DND-41 (cell line): Measurements from ENCODE around the gene SKIC8.

Source experiments
- EZH2 ChIP-seq: IDR thresholded peaks from 3 replicates; pipeline ENCODE4 v1.6.1; 2012; ENCODE audit warnings: borderline replicate concordance, low read depth, mild to moderate bottlenecking, moderate library complexity, low read length, inconsistent platforms; ENCODE audit not compliant: severe bottlenecking
- TF ChIP-seq, protein P1 (sequence below): IDR thresholded peaks from 2 replicates; pipeline ENCODE4 v1.5.1; 2012; ENCODE audit warnings: borderline replicate concordance, low read length, moderate library complexity, mild to moderate bottlenecking; ENCODE audit not compliant: poor library complexity, severe bottlenecking; ENCODE audit errors: extremely low read depth

DNA sequence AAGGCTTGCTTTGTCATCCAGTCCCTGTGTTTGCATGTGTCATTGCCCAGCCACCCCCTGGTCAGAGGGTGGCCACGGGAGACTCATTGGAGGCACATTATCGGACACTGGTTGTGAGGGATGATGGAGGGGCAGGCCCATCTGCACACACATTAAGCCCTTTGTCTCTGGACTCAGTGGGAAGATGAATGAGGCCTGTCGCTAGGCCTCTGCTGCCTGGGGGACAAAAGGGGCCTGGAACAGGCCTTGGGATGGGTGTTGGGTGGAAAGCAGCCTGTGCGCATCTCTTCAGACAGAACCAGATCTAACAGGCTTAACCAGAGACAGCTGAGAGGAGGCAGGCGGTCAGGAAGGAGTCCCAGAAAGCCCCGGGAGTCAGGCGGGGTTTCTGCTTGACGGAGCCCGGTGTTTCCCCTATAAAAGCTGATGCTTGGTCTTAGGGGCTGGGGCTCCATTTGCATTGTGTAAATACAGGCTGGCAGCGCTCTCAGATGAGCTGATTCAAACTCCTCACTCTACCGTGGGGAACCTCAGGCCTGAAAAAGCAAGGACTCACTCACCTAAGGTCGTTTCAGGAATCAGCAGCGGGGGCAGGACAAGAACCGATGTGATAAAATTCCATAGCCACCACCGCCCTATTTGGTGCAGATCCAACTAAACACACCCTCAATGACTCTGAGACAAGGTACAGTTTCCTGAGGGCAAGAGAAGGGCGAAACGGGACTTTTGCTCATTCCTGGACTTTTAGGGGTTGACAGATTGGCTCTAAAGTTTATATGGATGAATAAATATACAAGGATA is 17.1 kb upstream of the SKIC8 start:
- TF ChIP-seq, protein P1, sequence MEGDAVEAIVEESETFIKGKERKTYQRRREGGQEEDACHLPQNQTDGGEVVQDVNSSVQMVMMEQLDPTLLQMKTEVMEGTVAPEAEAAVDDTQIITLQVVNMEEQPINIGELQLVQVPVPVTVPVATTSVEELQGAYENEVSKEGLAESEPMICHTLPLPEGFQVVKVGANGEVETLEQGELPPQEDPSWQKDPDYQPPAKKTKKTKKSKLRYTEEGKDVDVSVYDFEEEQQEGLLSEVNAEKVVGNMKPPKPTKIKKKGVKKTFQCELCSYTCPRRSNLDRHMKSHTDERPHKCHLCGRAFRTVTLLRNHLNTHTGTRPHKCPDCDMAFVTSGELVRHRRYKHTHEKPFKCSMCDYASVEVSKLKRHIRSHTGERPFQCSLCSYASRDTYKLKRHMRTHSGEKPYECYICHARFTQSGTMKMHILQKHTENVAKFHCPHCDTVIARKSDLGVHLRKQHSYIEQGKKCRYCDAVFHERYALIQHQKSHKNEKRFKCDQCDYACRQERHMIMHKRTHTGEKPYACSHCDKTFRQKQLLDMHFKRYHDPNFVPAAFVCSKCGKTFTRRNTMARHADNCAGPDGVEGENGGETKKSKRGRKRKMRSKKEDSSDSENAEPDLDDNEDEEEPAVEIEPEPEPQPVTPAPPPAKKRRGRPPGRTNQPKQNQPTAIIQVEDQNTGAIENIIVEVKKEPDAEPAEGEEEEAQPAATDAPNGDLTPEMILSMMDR = no peak
- TF ChIP-seq EZH2 = no peak
